HepG2 (cell line): ENCODE results near the gene PITRM1. TPM values are rescaled to one million over a fixed set of nuclear protein-coding genes. Genes with fewer than 3 reads are reported as not detected.

Experiments used
- ATAD3A ChIP-seq: sonication (generic); formaldehyde crosslinking; IDR thresholded peaks from 2 replicates; pipeline ENCODE4 v1.4.0; 2020; ENCODE audit warnings: missing genetic modification reagents
- CBX2 ChIP-seq, 2 experiments: fragments of 200-600 bp in 1 of 2; sonication (generic); formaldehyde crosslinking in 1 of 2; IDR thresholded peaks; 2 replicates each; pipeline versions ENCODE4 v1.7.0 to v1.8.1; 2018 to 2022; ENCODE audit warnings: low read depth in 2 of 2, low read length in 1 of 2, mild to moderate bottlenecking in 1 of 2, missing genetic modification reagents in 1 of 2
- GTF2F1 ChIP-seq: fragments of 150-350 bp; IDR thresholded peaks from 2 replicates; pipeline ENCODE4 v1.6.1; 2014; ENCODE audit warnings: low read length
- HMGA1 ChIP-seq: sonication (generic); formaldehyde crosslinking; conservative IDR thresholded peaks from 2 replicates; pipeline ENCODE4 v1.4.0; 2020; ENCODE audit warnings: missing genetic modification reagents
- HNRNPLL ChIP-seq: fragments of 200-400 bp; formaldehyde crosslinking; IDR thresholded peaks from 2 replicates; pipeline ENCODE4 v1.6.1; 2017; ENCODE audit warnings: mild to moderate bottlenecking, low read depth, low read length; ENCODE audit not compliant: poor library complexity, severe bottlenecking
- HOXA5 ChIP-seq: sonication (generic); formaldehyde crosslinking; IDR thresholded peaks from 2 replicates; pipeline ENCODE4 v1.4.0; 2020; ENCODE audit warnings: missing genetic modification reagents
- MAFK ChIP-seq, 2 experiments: IDR thresholded peaks in 1 of 2; conservative IDR thresholded peaks in 1 of 2; 2 replicates each; pipeline ENCODE4 v1.6.1; 2011; ENCODE audit warnings: improper control_type of control experiment in 2 of 2, low read length in 2 of 2
- MBD4 ChIP-seq: IDR thresholded peaks from 2 replicates; pipeline ENCODE4 v1.6.1; 2012; ENCODE audit warnings: low read length, inconsistent platforms, borderline replicate concordance
- NAIF1 ChIP-seq: sonication (generic); formaldehyde crosslinking; IDR thresholded peaks from 2 replicates; pipeline ENCODE4 v1.5.0; 2020; ENCODE audit warnings: mild to moderate bottlenecking, missing genetic modification reagents, borderline replicate concordance
- NONO ChIP-seq, 2 experiments: fragments of 450-650 bp in 1 of 2; sonication (generic) in 1 of 2; formaldehyde crosslinking in 1 of 2; IDR thresholded peaks in 1 of 2; conservative IDR thresholded peaks in 1 of 2; 2 replicates each; pipeline versions ENCODE4 v1.6.1 to v1.8.0; 2017 to 2022; ENCODE audit warnings: mild to moderate bottlenecking in 1 of 2, missing genetic modification reagents in 1 of 2, moderate library complexity in 1 of 2
- SNAI1 ChIP-seq: sonication (generic); formaldehyde crosslinking; IDR thresholded peaks from 2 replicates; pipeline ENCODE4 v1.5.0; 2020; ENCODE audit warnings: mild to moderate bottlenecking, missing genetic modification reagents, borderline replicate concordance
- SOX5 ChIP-seq: IDR thresholded peaks from 2 replicates; pipeline ENCODE4 v1.6.1; 2016; ENCODE audit warnings: borderline replicate concordance
- SRSF9 ChIP-seq: fragments of 200-400 bp; formaldehyde crosslinking; IDR thresholded peaks from 2 replicates; pipeline ENCODE4 v1.6.1; 2018; ENCODE audit warnings: borderline replicate concordance, mild to moderate bottlenecking, low read depth, low read length; ENCODE audit not compliant: insufficient read depth, poor library complexity, severe bottlenecking
- TARDBP ChIP-seq: sonication (generic); formaldehyde crosslinking; IDR thresholded peaks from 2 replicates; pipeline ENCODE4 v1.8.0; 2022; ENCODE audit warnings: mild to moderate bottlenecking, missing genetic modification reagents
- ZFYVE20 ChIP-seq: sonication (generic); formaldehyde crosslinking; IDR thresholded peaks from 2 replicates; pipeline ENCODE4 v1.8.0; 2023; ENCODE audit warnings: low read depth, mild to moderate bottlenecking, moderate library complexity, missing genetic modification reagents, borderline replicate concordance
- ZMYM4 ChIP-seq: sonication (generic); formaldehyde crosslinking; IDR thresholded peaks from 2 replicates; pipeline ENCODE4 v1.8.1; 2023; ENCODE audit warnings: mild to moderate bottlenecking, missing genetic modification reagents
- ZNF317 ChIP-seq: sonication (generic); formaldehyde crosslinking; IDR thresholded peaks from 2 replicates; pipeline ENCODE4 v1.5.0; 2020; ENCODE audit warnings: mild to moderate bottlenecking, missing genetic modification reagents
- ZNF530 ChIP-seq: sonication (generic); formaldehyde crosslinking; IDR thresholded peaks from 2 replicates; pipeline ENCODE4 v1.5.0; 2020; ENCODE audit warnings: low read depth, mild to moderate bottlenecking, missing genetic modification reagents
- ZNF543 ChIP-seq: sonication (generic); formaldehyde crosslinking; IDR thresholded peaks from 2 replicates; pipeline ENCODE4 v1.4.0; 2020; ENCODE audit warnings: mild to moderate bottlenecking, missing genetic modification reagents
- ZNF678 ChIP-seq: sonication (generic); formaldehyde crosslinking; IDR thresholded peaks from 2 replicates; pipeline ENCODE4 v1.4.0; 2020; ENCODE audit warnings: mild to moderate bottlenecking, missing genetic modification reagents
- ZNF747 ChIP-seq: sonication (generic); formaldehyde crosslinking; IDR thresholded peaks from 2 replicates; pipeline ENCODE4 v1.8.1; 2023; ENCODE audit warnings: missing genetic modification reagents, mild to moderate bottlenecking, borderline replicate concordance
- ZNF766 ChIP-seq: sonication (generic); formaldehyde crosslinking; IDR thresholded peaks from 2 replicates; pipeline ENCODE4 v1.5.0; 2020; ENCODE audit warnings: missing genetic modification reagents, borderline replicate concordance
- ZNF83 ChIP-seq: sonication (generic); formaldehyde crosslinking; IDR thresholded peaks from 2 replicates; pipeline ENCODE4 v1.4.0; 2020; ENCODE audit warnings: missing genetic modification reagents, mild to moderate bottlenecking, borderline replicate concordance
- ZNF850 ChIP-seq: sonication (generic); formaldehyde crosslinking; conservative IDR thresholded peaks from 2 replicates; pipeline ENCODE4 v1.9.0; 2021; ENCODE audit warnings: mild to moderate bottlenecking, missing genetic modification reagents
- polyA plus RNA-seq, 8 experiments: library from polyadenylated mRNA; depleted of rRNA in 3 of 8; stranded (reverse) in 7 of 8; unstranded in 1 of 8; fragments of >200 nt; fragmentation: Illumina TruSeq in 4 of 8; extraction: Trizol in 4 of 8; gene quantifications; 2 replicates each; pipeline versions ENCODE4 v1.2.1 to v1.2.3, GENCODE V29; 2011 to 2016; ENCODE audit warnings: low read depth in 4 of 8, missing spikeins in 1 of 8, mixed read lengths in 1 of 8; ENCODE audit not compliant: insufficient read depth in 1 of 8
- total RNA-seq, 5 experiments: library from RNA; depleted of rRNA; stranded (reverse); fragments of >200 nt; fragmentation: Illumina TruSeq; extraction: Trizol; gene quantifications; 2 replicates each; pipeline ENCODE4 v1.2.3, GENCODE V29; 2016; ENCODE audit warnings: low read depth in 1 of 5
- TF ChIP-seq, protein P1 (sequence below): sonication (generic); formaldehyde crosslinking; IDR thresholded peaks from 2 replicates; pipeline ENCODE4 v1.4.0; 2020; ENCODE audit warnings: missing genetic modification reagents
- TF ChIP-seq, protein P2 (sequence below): sonication (generic); formaldehyde crosslinking; IDR thresholded peaks from 2 replicates; pipeline ENCODE4 v1.4.0; 2020; ENCODE audit warnings: mild to moderate bottlenecking, missing genetic modification reagents
- TF ChIP-seq, protein P3 (sequence below): IDR thresholded peaks from 2 replicates; pipeline ENCODE4 v1.6.1; 2016; ENCODE audit warnings: low read depth, control low read depth

PITRM1 gene
- total and polyA plus RNA-seq, 2 of the 13 experiments (the other 11 are each of a cell fraction or from before 2014, with no cell fraction given), result 16.4 to 29.0 TPM

DNA sequence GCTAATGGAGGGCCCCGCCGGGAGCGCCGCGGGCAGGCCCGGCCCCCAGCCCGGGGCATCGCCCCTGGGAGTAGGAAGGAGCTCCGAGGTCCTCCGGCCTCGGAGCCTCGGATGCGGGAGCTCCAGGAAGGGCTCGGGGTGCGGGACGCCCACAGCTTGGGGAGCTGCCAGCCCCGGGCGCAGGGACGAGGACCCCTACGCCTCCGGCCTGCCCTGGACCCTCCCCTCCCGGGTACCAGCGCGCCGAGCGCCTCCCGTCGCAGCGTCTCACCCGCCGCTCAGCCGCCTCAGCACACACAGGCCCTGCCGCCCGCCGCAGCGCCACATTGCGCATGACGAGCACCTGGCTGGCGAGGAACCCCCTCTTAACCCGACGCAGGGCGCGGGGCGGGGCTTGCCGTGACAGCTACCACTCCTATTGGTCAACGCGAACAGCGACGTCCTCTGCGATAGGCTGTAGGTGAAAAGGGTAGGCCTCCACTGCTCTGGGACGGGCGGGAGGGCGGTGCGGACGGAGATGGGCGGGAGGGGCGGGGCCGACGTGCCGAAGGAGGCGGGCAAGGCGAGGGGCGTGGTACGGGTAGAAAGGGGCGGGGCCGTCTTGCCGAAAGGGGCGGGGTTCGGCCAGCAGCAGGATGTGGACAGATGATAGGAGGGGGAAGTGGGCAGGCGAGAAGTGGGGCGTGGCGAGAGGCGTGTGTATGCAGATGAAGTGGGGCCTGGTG lies at the start of gene PITRM1 (continued):
- 0 out of 2 replicates have a peak, but pooled peaks have one; percentile 32 for TF ChIP-seq ZNF766
- TF ChIP-seq SNAI1, result no peak
- no peak for TF ChIP-seq ZNF317 (CRISPR knock-in tag)
- TF ChIP-seq CBX2 (IDR thresholded peaks at IDR 0.05; ENCODE audit: low read depth, low read length), result no peak
- TF ChIP-seq CBX2 (CRISPR knock-in tag; IDR thresholded peaks at IDR 0.05; ENCODE audit: low read depth), result no peak
- no peak for TF ChIP-seq ZNF747
- peak; percentile 89 for TF ChIP-seq ZMYM4
- TF ChIP-seq ZNF850 (CRISPR knock-in tag), result no peak
- TF ChIP-seq ATAD3A (CRISPR knock-in tag), result no peak
- no peak for TF ChIP-seq NAIF1 (CRISPR knock-in tag)
- TF ChIP-seq SOX5 (CRISPR knock-in tag), result peak; percentile 30; the same call in 1 of the 2 replicates
- no peak for TF ChIP-seq GTF2F1
- no peak for TF ChIP-seq HMGA1 (CRISPR knock-in tag)
- no peak for TF ChIP-seq ZNF530 (CRISPR knock-in tag)
- no peak; the same call in 1 of the 2 replicates for TF ChIP-seq ZNF678 (CRISPR knock-in tag)
- TF ChIP-seq, protein P1, sequence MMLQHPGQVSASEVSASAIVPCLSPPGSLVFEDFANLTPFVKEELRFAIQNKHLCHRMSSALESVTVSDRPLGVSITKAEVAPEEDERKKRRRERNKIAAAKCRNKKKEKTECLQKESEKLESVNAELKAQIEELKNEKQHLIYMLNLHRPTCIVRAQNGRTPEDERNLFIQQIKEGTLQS (CRISPR knock-in tag), result no peak
- TF ChIP-seq, protein P2, sequence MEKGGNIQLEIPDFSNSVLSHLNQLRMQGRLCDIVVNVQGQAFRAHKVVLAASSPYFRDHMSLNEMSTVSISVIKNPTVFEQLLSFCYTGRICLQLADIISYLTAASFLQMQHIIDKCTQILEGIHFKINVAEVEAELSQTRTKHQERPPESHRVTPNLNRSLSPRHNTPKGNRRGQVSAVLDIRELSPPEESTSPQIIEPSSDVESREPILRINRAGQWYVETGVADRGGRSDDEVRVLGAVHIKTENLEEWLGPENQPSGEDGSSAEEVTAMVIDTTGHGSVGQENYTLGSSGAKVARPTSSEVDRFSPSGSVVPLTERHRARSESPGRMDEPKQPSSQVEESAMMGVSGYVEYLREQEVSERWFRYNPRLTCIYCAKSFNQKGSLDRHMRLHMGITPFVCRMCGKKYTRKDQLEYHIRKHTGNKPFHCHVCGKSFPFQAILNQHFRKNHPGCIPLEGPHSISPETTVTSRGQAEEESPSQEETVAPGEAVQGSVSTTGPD, result no peak
- no peak for TF ChIP-seq ZNF83 (CRISPR knock-in tag)
- no peak for TF ChIP-seq MAFK (conservative IDR thresholded peaks at IDR 0.05 in 1 of 2, IDR thresholded peaks at IDR 0.05 in 1 of 2; ENCODE audit: low read length in 2 of 2)
- TF ChIP-seq NONO (IDR thresholded peaks at IDR 0.05), result no peak
- peak; percentile 82; the same call in 1 of the 2 replicates for TF ChIP-seq NONO (CRISPR knock-in tag; conservative IDR thresholded peaks at IDR 0.05)
- TF ChIP-seq, protein P3, sequence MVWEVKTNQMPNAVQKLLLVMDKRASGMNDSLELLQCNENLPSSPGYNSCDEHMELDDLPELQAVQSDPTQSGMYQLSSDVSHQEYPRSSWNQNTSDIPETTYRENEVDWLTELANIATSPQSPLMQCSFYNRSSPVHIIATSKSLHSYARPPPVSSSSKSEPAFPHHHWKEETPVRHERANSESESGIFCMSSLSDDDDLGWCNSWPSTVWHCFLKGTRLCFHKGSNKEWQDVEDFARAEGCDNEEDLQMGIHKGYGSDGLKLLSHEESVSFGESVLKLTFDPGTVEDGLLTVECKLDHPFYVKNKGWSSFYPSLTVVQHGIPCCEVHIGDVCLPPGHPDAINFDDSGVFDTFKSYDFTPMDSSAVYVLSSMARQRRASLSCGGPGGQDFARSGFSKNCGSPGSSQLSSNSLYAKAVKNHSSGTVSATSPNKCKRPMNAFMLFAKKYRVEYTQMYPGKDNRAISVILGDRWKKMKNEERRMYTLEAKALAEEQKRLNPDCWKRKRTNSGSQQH (CRISPR knock-in tag), result no peak
- no peak for TF ChIP-seq ZFYVE20 (CRISPR knock-in tag)
- TF ChIP-seq HNRNPLL, result peak; percentile 80
- TF ChIP-seq ZNF543 (CRISPR knock-in tag), result peak; percentile 73; the same call in 1 of the 2 replicates
- no peak for TF ChIP-seq TARDBP (CRISPR knock-in tag)
- TF ChIP-seq MBD4, result no peak
- peak; percentile 73; the same call in 1 of the 2 replicates for TF ChIP-seq HOXA5 (CRISPR knock-in tag)
- TF ChIP-seq SRSF9, result no peak
